Panc1 (cell line): ENCODE results near the gene CHST11. TPM values are rescaled to one million over a fixed set of nuclear protein-coding genes. Genes with fewer than 3 reads are reported as not detected.

Source experiments
- ATAC-seq: fragments of 200-7000 bp; cut with Tn5 transposase; 2 replicates; pipeline ENCODE4 v1.9.1; 2020; ENCODE audit warnings: mild to moderate bottlenecking, moderate library complexity
- BruUV-seq: library from RNA; stranded (reverse); fragments of 400-500 nt; replicated peaks from 2 replicates; lab custom pipeline; 2021; lab: Mats Ljungman, UMichigan
- CTCF ChIA-PET: fragments of 300-600 bp; sonication (Branson Sonifier 250); formaldehyde crosslinking; loops from one replicate; lab custom pipeline; 2022; ENCODE audit warnings: antibody characterized with exemption; lab: Charles Lee
- POLR2A ChIA-PET: fragments of 300-600 bp; sonication (Branson Sonifier 250); formaldehyde crosslinking; loops from one replicate; lab custom pipeline; 2022; ENCODE audit warnings: antibody characterized with exemption; lab: Charles Lee
- DNase-seq: peaks from one replicate; pipeline ENCODE4 v3.0.0-alpha.2; 2010; ENCODE audit warnings: low read depth, low spot score
- H3K27ac ChIP-seq: 2 replicates; pipeline ENCODE4 v1.5.1; 2011; ENCODE audit warnings: mild to moderate bottlenecking, low read length, inconsistent platforms
- H3K27me3 ChIP-seq: fragments of 200-500 bp; sonication (Bioruptor generic); 2 replicates; pipeline ENCODE4 v1.6.0; 2014; ENCODE audit warnings: low read length, inconsistent platforms; ENCODE audit not compliant: control insufficient read depth, insufficient read depth
- H3K36me3 ChIP-seq: fragments of 200-500 bp; sonication (Bioruptor generic); 2 replicates; pipeline ENCODE4 v1.5.1; 2014; ENCODE audit warnings: inconsistent platforms, mild to moderate bottlenecking, low read length, moderate library complexity; ENCODE audit not compliant: control insufficient read depth, insufficient read depth
- H3K4me1 ChIP-seq: 2 replicates; pipeline ENCODE4 v1.5.1; 2011; ENCODE audit warnings: inconsistent platforms, mild to moderate bottlenecking, low read length, moderate library complexity; ENCODE audit not compliant: control insufficient read depth, insufficient read depth
- H3K4me3 ChIP-seq, 2 experiments: 2 replicates each; pipeline ENCODE4 v1.5.1; 2011 to 2012; ENCODE audit warnings: low read depth in 2 of 2, low read length in 2 of 2, mild to moderate bottlenecking in 2 of 2, inconsistent platforms in 1 of 2, moderate library complexity in 1 of 2
- H3K9me3 ChIP-seq: fragments of 200-500 bp; sonication (Bioruptor generic); 2 replicates; pipeline ENCODE4 v1.5.1; 2014; ENCODE audit warnings: low read depth, mild to moderate bottlenecking, inconsistent platforms, low read length, moderate library complexity; ENCODE audit not compliant: control insufficient read depth, insufficient read depth
- CTCF ChIP-seq: fragments of 450-650 bp; IDR thresholded peaks from 2 replicates; pipeline ENCODE4 v1.5.1; 2017; ENCODE audit warnings: mild to moderate bottlenecking
- POLR2AphosphoS5 ChIP-seq: IDR thresholded peaks from 2 replicates; pipeline ENCODE4 v1.6.1; 2012; ENCODE audit warnings: mild to moderate bottlenecking, low read depth, low read length, moderate library complexity
- REST ChIP-seq, 2 experiments: IDR thresholded peaks; 2 replicates each; pipeline ENCODE4 v1.6.1; 2011 to 2012; ENCODE audit warnings: low read depth in 2 of 2, control low read depth in 1 of 2, low read length in 1 of 2, mild to moderate bottlenecking in 1 of 2, moderate library complexity in 1 of 2; ENCODE audit not compliant: insufficient read depth in 1 of 2
- SIN3A ChIP-seq: IDR thresholded peaks from 2 replicates; pipeline ENCODE4 v1.6.1; 2012; ENCODE audit warnings: low read depth, mild to moderate bottlenecking, low read length, moderate library complexity, borderline replicate concordance; ENCODE audit not compliant: insufficient read depth
- TCF7L2 ChIP-seq: IDR thresholded peaks from 2 replicates; pipeline ENCODE4 v1.6.1; 2011; ENCODE audit warnings: mild to moderate bottlenecking, low read depth, low read length, inconsistent platforms
- in situ Hi-C: cut with HindIII; loops from 2 replicates; pipeline ENCODE4 v1.10.0; 2016; ENCODE audit warnings: low sequenced_read_pairs, low pct_unique_long_range_greater_than_20kb
- intact Hi-C: fragments of 100-400 bp; cut with micrococcal nuclease; formaldehyde crosslinking; loops from one replicate; pipeline ENCODE4 v1.10.0; 2022; ENCODE audit not compliant: unreplicated experiment
- total RNA-seq: library from RNA; stranded (reverse); gene quantifications from one replicate; pipeline ENCODE4 v1.2.1, GENCODE V29; 2021; ENCODE audit not compliant: unreplicated experiment

CHST11 gene
- total RNA-seq, 1 experiment from 2014 or later = 11.4 TPM

- H3K4me3 ChIP-seq = no peak overlapping the region
- ChIA-PET CTCF (no interaction called here), POLR2A (no interaction called here)
- intact Hi-C loops = no loop called here
- DNase-seq (no peak), ATAC-seq (no peak)
- H3K27ac ChIP-seq = no peak overlapping the region
- no peaks in the 10 kb centered on the region for H3K27me3 ChIP-seq
- no peaks in the 10 kb centered on the region for H3K36me3 ChIP-seq
- in situ Hi-C loops = no loop called here
- no TSS peak for BruUV-seq
- H3K9me3 ChIP-seq = no peaks in the 10 kb centered on the region
- no peaks in the 10 kb centered on the region for H3K4me1 ChIP-seq
- TF ChIP-seq SIN3A (no peak), POLR2AphosphoS5 (no peak), REST (IDR thresholded peaks at IDR 0.05; ENCODE audit: insufficient read depth in 1 of 2, low read depth in 2 of 2, low read length in 1 of 2) (no peak), CTCF (no peak), TCF7L2 (no peak)
These were observed 66.4 kb downstream of the CHST11 start for GRCh38 chr12:104522985-104523722.

- H3K27me3 ChIP-seq = no peaks in the 10 kb centered on the region
- no peak overlapping the region for H3K4me3 ChIP-seq
- TF ChIP-seq SIN3A = no peak
- TF ChIP-seq REST (IDR thresholded peaks at IDR 0.05; ENCODE audit: insufficient read depth in 1 of 2, low read depth in 2 of 2, low read length in 1 of 2) = no peak
- no peak for TF ChIP-seq TCF7L2
- TF ChIP-seq POLR2AphosphoS5 = no peak
- no peak for TF ChIP-seq CTCF
- POLR2A ChIA-PET = interaction anchor here (0.5 kb wide), 1 partner anchor 60 kb away, joined by 7 read pairs; no protein-coding TSS in a partner anchor
- intact Hi-C loops (no loop called here), in situ Hi-C loops (no loop called here)
- BruUV-seq = no TSS peak
- no peaks in the 10 kb centered on the region for H3K9me3 ChIP-seq
- no peak for DNase-seq
- H3K36me3 ChIP-seq = no peaks in the 10 kb centered on the region
- CTCF ChIA-PET = no interaction called here
- H3K4me1 ChIP-seq = no peaks in the 10 kb centered on the region
- no peak for ATAC-seq
- H3K27ac ChIP-seq = no peak overlapping the region
These were observed 67.5 kb downstream of the CHST11 start for GRCh38 chr12:104524034-104524832.
